Panc1 (cell line): ENCODE measurements around the gene EEF1AKMT2. TPM values are rescaled to one million over a fixed set of nuclear protein-coding genes. Genes with fewer than 3 reads are reported as not detected.

Source experiments
- ATAC-seq: fragments of 200-7000 bp; cut with Tn5 transposase; 2 replicates; pipeline ENCODE4 v1.9.1; 2020; ENCODE audit warnings: mild to moderate bottlenecking, moderate library complexity
- BruUV-seq: library from RNA; stranded (reverse); fragments of 400-500 nt; replicated peaks from 2 replicates; lab custom pipeline; 2021; lab: Mats Ljungman, UMichigan
- CTCF ChIA-PET: fragments of 300-600 bp; sonication (Branson Sonifier 250); formaldehyde crosslinking; loops from one replicate; lab custom pipeline; 2022; ENCODE audit warnings: antibody characterized with exemption; lab: Charles Lee
- POLR2A ChIA-PET: fragments of 300-600 bp; sonication (Branson Sonifier 250); formaldehyde crosslinking; loops from one replicate; lab custom pipeline; 2022; ENCODE audit warnings: antibody characterized with exemption; lab: Charles Lee
- DNase-seq: peaks from one replicate; pipeline ENCODE4 v3.0.0-alpha.2; 2010; ENCODE audit warnings: low read depth, low spot score
- H3K27ac ChIP-seq: 2 replicates; pipeline ENCODE4 v1.5.1; 2011; ENCODE audit warnings: mild to moderate bottlenecking, low read length, inconsistent platforms
- H3K27me3 ChIP-seq: fragments of 200-500 bp; sonication (Bioruptor generic); 2 replicates; pipeline ENCODE4 v1.6.0; 2014; ENCODE audit warnings: low read length, inconsistent platforms; ENCODE audit not compliant: control insufficient read depth, insufficient read depth
- H3K36me3 ChIP-seq: fragments of 200-500 bp; sonication (Bioruptor generic); 2 replicates; pipeline ENCODE4 v1.5.1; 2014; ENCODE audit warnings: inconsistent platforms, mild to moderate bottlenecking, low read length, moderate library complexity; ENCODE audit not compliant: control insufficient read depth, insufficient read depth
- H3K4me1 ChIP-seq: 2 replicates; pipeline ENCODE4 v1.5.1; 2011; ENCODE audit warnings: inconsistent platforms, mild to moderate bottlenecking, low read length, moderate library complexity; ENCODE audit not compliant: control insufficient read depth, insufficient read depth
- H3K4me3 ChIP-seq, 2 experiments: 2 replicates each; pipeline ENCODE4 v1.5.1; 2011 to 2012; ENCODE audit warnings: low read depth in 2 of 2, low read length in 2 of 2, mild to moderate bottlenecking in 2 of 2, inconsistent platforms in 1 of 2, moderate library complexity in 1 of 2
- H3K9me3 ChIP-seq: fragments of 200-500 bp; sonication (Bioruptor generic); 2 replicates; pipeline ENCODE4 v1.5.1; 2014; ENCODE audit warnings: low read depth, mild to moderate bottlenecking, inconsistent platforms, low read length, moderate library complexity; ENCODE audit not compliant: control insufficient read depth, insufficient read depth
- POLR2AphosphoS5 ChIP-seq: IDR thresholded peaks from 2 replicates; pipeline ENCODE4 v1.6.1; 2012; ENCODE audit warnings: mild to moderate bottlenecking, low read depth, low read length, moderate library complexity
- SIN3A ChIP-seq: IDR thresholded peaks from 2 replicates; pipeline ENCODE4 v1.6.1; 2012; ENCODE audit warnings: low read depth, mild to moderate bottlenecking, low read length, moderate library complexity, borderline replicate concordance; ENCODE audit not compliant: insufficient read depth
- TCF7L2 ChIP-seq: IDR thresholded peaks from 2 replicates; pipeline ENCODE4 v1.6.1; 2011; ENCODE audit warnings: mild to moderate bottlenecking, low read depth, low read length, inconsistent platforms
- in situ Hi-C: cut with HindIII; loops from 2 replicates; pipeline ENCODE4 v1.10.0; 2016; ENCODE audit warnings: low sequenced_read_pairs, low pct_unique_long_range_greater_than_20kb
- intact Hi-C: fragments of 100-400 bp; cut with micrococcal nuclease; formaldehyde crosslinking; loops from one replicate; pipeline ENCODE4 v1.10.0; 2022; ENCODE audit not compliant: unreplicated experiment
- total RNA-seq: library from RNA; stranded (reverse); gene quantifications from one replicate; pipeline ENCODE4 v1.2.1, GENCODE V29; 2021; ENCODE audit not compliant: unreplicated experiment
- TF ChIP-seq, protein P1 (sequence below): fragments of 450-650 bp; IDR thresholded peaks from 2 replicates; pipeline ENCODE4 v1.5.1; 2017; ENCODE audit warnings: mild to moderate bottlenecking
- TF ChIP-seq, protein P2 (sequence below), 2 experiments: IDR thresholded peaks; 2 replicates each; pipeline ENCODE4 v1.6.1; 2011 to 2012; ENCODE audit warnings: low read depth in 2 of 2, control low read depth in 1 of 2, low read length in 1 of 2, mild to moderate bottlenecking in 1 of 2, moderate library complexity in 1 of 2; ENCODE audit not compliant: insufficient read depth in 1 of 2

EEF1AKMT2 gene
- total RNA-seq, 1 experiment from 2014 or later: 39.2 TPM

DNA sequence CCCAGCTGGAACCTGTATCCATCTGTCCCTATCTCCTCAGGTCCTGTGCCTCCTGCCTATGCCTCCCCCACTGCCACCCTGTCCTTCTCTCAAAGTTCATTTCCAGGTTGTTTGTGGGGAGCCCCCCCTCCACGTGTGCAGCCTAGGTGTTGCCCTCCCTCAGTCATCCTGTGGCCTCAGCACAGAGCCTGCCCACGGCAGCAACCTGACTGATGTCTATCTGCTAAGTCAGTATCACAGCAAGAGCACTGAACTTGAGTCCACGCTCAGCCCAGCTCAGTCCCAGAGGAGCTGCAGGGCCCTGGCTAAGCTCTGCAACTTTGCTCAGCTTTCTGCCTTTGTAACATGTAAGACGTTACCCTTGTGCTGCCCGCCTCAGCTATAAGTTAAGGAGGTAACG is 76.2 kb downstream of the EEF1AKMT2 start:
- POLR2A ChIA-PET: no interaction called here
- no peaks in the 10 kb centered on the region for H3K9me3 ChIP-seq
- no peak overlapping the region for H3K27ac ChIP-seq
- DNase-seq (no peak), ATAC-seq (peak; percentile 32; the same call in 1 of the 2 replicates)
- intact Hi-C loops (no loop called here), in situ Hi-C loops (no loop called here)
- peaks cover 18% of the 10 kb centered on the region for H3K4me1 ChIP-seq
- CTCF ChIA-PET: interaction anchor here (0.7 kb wide), 1 partner anchor 26 kb away, joined by 3 read pairs; no protein-coding TSS in a partner anchor
- no peak overlapping the region for H3K4me3 ChIP-seq
- no peaks in the 10 kb centered on the region for H3K36me3 ChIP-seq
- no peaks in the 10 kb centered on the region for H3K27me3 ChIP-seq
- no TSS peak for BruUV-seq
- no peak for TF ChIP-seq SIN3A
- TF ChIP-seq TCF7L2: no peak
- TF ChIP-seq, protein P1, sequence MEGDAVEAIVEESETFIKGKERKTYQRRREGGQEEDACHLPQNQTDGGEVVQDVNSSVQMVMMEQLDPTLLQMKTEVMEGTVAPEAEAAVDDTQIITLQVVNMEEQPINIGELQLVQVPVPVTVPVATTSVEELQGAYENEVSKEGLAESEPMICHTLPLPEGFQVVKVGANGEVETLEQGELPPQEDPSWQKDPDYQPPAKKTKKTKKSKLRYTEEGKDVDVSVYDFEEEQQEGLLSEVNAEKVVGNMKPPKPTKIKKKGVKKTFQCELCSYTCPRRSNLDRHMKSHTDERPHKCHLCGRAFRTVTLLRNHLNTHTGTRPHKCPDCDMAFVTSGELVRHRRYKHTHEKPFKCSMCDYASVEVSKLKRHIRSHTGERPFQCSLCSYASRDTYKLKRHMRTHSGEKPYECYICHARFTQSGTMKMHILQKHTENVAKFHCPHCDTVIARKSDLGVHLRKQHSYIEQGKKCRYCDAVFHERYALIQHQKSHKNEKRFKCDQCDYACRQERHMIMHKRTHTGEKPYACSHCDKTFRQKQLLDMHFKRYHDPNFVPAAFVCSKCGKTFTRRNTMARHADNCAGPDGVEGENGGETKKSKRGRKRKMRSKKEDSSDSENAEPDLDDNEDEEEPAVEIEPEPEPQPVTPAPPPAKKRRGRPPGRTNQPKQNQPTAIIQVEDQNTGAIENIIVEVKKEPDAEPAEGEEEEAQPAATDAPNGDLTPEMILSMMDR: no peak
- TF ChIP-seq POLR2AphosphoS5: no peak
- TF ChIP-seq, protein P2, sequence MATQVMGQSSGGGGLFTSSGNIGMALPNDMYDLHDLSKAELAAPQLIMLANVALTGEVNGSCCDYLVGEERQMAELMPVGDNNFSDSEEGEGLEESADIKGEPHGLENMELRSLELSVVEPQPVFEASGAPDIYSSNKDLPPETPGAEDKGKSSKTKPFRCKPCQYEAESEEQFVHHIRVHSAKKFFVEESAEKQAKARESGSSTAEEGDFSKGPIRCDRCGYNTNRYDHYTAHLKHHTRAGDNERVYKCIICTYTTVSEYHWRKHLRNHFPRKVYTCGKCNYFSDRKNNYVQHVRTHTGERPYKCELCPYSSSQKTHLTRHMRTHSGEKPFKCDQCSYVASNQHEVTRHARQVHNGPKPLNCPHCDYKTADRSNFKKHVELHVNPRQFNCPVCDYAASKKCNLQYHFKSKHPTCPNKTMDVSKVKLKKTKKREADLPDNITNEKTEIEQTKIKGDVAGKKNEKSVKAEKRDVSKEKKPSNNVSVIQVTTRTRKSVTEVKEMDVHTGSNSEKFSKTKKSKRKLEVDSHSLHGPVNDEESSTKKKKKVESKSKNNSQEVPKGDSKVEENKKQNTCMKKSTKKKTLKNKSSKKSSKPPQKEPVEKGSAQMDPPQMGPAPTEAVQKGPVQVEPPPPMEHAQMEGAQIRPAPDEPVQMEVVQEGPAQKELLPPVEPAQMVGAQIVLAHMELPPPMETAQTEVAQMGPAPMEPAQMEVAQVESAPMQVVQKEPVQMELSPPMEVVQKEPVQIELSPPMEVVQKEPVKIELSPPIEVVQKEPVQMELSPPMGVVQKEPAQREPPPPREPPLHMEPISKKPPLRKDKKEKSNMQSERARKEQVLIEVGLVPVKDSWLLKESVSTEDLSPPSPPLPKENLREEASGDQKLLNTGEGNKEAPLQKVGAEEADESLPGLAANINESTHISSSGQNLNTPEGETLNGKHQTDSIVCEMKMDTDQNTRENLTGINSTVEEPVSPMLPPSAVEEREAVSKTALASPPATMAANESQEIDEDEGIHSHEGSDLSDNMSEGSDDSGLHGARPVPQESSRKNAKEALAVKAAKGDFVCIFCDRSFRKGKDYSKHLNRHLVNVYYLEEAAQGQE (IDR thresholded peaks at IDR 0.05; ENCODE audit: insufficient read depth in 1 of 2, low read depth in 2 of 2, low read length in 1 of 2): no peak

DNA sequence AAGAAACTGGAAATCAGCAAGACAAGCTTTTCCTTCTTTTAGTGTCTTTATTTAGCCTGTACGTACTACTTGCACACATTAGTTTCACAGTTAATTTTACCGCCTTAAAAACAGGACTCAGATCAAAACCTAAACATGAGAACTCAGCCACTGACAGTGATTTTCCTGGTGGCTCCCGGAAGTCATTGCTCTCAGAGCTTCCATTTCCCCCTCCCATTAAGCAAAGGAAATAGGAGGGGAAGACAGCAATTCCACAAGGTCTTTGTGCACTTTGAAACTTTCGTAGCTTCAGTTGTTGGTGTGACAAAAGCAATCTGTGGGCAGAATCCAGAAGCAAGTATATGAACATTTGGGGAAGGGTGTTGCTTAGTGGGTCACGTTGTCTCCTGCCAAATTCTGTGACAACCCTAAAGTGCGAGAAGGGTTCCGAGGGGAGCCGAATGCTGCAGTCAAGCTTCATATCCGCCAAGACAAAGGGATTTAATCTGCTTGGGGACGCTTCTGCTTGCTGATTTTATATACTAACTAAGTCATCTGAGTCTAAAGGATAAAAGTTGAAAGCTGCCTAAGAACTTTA is 77.9 kb downstream of the EEF1AKMT2 start:
- in situ Hi-C loops: no loop called here

More for the DNA sequence above, 77.9 kb downstream of the EEF1AKMT2 start:
- CTCF ChIA-PET: no interaction called here
- intact Hi-C loops: no loop called here
- Histone ChIP-seq H3K36me3 (no peaks in the 10 kb centered on the region), H3K4me3 (no peak overlapping the region), H3K4me1 (peaks cover 14% of the 10 kb centered on the region), H3K27me3 (no peaks in the 10 kb centered on the region), H3K27ac (no peak overlapping the region), H3K9me3 (no peaks in the 10 kb centered on the region)
- POLR2A ChIA-PET: no interaction called here
- ATAC-seq (no peak), DNase-seq (no peak)
- no TSS peak for BruUV-seq
- TF ChIP-seq POLR2AphosphoS5 (no peak), TCF7L2 (no peak), SIN3A (no peak)
- TF ChIP-seq, protein P2 (IDR thresholded peaks at IDR 0.05; ENCODE audit: insufficient read depth in 1 of 2, low read depth in 2 of 2, low read length in 1 of 2): no peak
- TF ChIP-seq, protein P1: no peak
